ENCODE data around the gene C3orf18.

GRCh38 chr3:50591196-50591741, 23.7 kb upstream of the C3orf18 start:
- TF ChIP-seq CTCF (IDR thresholded peaks at IDR 0.05) = no peak
- TF ChIP-seq POLR2AphosphoS5 (IDR thresholded peaks at IDR 0.05; ENCODE audit: insufficient read depth in 1 of 2, low read depth in 1 of 2) = no peak

Measured in vagina (tissue), 2 donors.